GM12875 (cell line): ENCODE measurements around the gene VPS35.

Source experiments
- H3K4me3 ChIP-seq: one replicate; pipeline ENCODE4 v1.5.1; 2011; ENCODE audit warnings: low read depth, low read length, control low read depth
- CTCF ChIP-seq: IDR thresholded peaks from 2 replicates; pipeline ENCODE4 v1.5.1; 2011; ENCODE audit warnings: low read depth, mild to moderate bottlenecking, control low read depth, inconsistent platforms, low read length, moderate library complexity, borderline replicate concordance; ENCODE audit not compliant: insufficient read depth

Gene VPS35

GRCh38 chr16:46651305-46651704, 37.7 kb downstream of the VPS35 start:
- no peak overlapping the region for H3K4me3 ChIP-seq
- TF ChIP-seq CTCF, result no peak

- no peak overlapping the region for H3K4me3 ChIP-seq
- no peak for TF ChIP-seq CTCF
Measured at GRCh38 chr16:46650254-46650623, 38.7 kb downstream of the VPS35 start.

GRCh38 chr16:46649588-46650253, 39.3 kb downstream of the VPS35 start:
- H3K4me3 ChIP-seq, result no peak overlapping the region
- TF ChIP-seq CTCF, result no peak

- TF ChIP-seq CTCF, result no peak
- no peak overlapping the region for H3K4me3 ChIP-seq
Measured at GRCh38 chr16:46648656-46649055, 40.3 kb downstream of the VPS35 start.

GRCh38 chr16:46638947-46639925, 49.7 kb downstream of the VPS35 start:
- no peak for TF ChIP-seq CTCF
- H3K4me3 ChIP-seq, result no peak overlapping the region

- TF ChIP-seq CTCF, result no peak
Measured at GRCh38 chr16:46632778-46633733, 55.9 kb downstream of the VPS35 start.

More at GRCh38 chr16:46632778-46633733, 55.9 kb downstream of the VPS35 start:
- no peak overlapping the region for H3K4me3 ChIP-seq
